GM12874 (cell line): ENCODE data around the gene CA10.

Experiments used
- CTCF ChIP-seq: IDR thresholded peaks from 2 replicates; pipeline ENCODE4 v1.5.1; 2011; ENCODE audit warnings: low read depth, mild to moderate bottlenecking, control low read depth, low read length, moderate library complexity; ENCODE audit not compliant: insufficient read depth

Gene CA10

DNA sequence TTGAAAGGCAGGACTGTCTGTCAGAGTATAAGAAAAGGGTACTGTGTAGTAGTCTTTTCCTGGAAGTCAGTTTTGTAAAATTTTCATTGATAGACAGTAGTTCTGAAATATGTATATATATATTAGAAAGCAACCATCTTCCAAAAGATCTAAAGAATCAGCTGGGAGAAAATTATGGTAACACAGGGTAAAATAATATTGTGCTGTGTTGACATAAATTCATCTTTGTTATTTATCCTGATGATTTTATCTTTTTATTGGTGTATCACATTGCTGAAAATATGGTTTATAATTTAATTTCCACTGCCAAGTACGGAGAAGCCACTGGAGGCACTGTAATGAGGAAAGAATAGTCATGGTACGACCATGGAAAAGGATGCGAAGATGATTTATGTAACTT is 324.9 kb downstream of the CA10 start:
- no peak for TF ChIP-seq CTCF

DNA sequence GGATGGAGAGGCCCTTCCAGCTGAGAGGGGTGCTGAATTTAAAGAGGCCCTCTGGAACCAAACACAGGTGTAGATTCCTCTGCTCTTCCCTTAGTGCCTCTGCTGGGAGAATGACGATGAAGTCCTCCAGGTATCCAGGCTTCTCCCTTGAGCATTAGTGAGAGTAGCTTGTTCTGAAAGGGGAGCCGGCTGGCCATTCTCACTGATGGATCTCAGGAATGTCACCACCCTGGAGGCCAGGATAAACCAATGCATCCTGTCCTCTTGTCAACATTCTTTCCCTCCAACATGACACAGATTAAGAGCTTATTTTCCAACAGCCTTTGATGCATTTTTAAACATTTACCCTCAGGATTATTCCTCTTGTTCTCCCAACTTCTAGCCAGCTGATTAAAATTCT is 325.5 kb downstream of the CA10 start:
- TF ChIP-seq CTCF = no peak

- no peak for TF ChIP-seq CTCF
Measured at GRCh38 chr17:51830886-51831285, 327.6 kb downstream of the CA10 start.

- TF ChIP-seq CTCF = no peak
Measured at GRCh38 chr17:51830451-51830850, 328.1 kb downstream of the CA10 start.

GRCh38 chr17:51828901-51829300 is 329.6 kb downstream of the CA10 start:
- no peak for TF ChIP-seq CTCF

DNA sequence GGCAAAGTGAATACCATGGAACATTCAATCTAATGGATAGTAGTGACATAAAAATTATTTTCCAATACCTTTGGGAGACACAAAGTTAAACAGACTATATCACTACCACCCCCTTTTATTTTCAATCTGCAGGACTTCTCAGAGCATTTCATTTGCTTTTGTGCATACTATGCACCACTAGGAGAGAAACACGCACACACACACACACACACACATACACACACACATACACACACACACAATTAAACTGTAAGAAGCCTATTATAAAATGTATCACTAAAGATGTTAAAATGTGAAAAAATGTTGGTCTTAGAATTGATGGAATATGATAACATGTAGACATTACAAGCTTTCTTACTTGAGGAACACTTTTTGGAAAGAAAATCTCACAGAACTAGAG is 331.4 kb downstream of the CA10 start:
- TF ChIP-seq CTCF = no peak

- TF ChIP-seq CTCF = no peak
Measured at GRCh38 chr17:51820766-51821165, 337.7 kb downstream of the CA10 start.

GRCh38 chr17:51820252-51820651 is 338.3 kb downstream of the CA10 start:
- no peak for TF ChIP-seq CTCF
